Esophagus squamous epithelium (tissue), 4 donors: ENCODE measurements around the gene FCHSD1.

Experiments used
- CTCF ChIP-seq, 6 experiments: fragments of 450-650 bp in 4 of 6; fragments of 200-600 bp in 2 of 6; sonication (generic) in 2 of 6; IDR thresholded peaks; one replicate each; pipeline ENCODE4 v1.5.1; 2016 to 2019; ENCODE audit warnings: antibody characterized with exemption in 6 of 6, mild to moderate bottlenecking in 4 of 6, moderate library complexity in 4 of 6
- POLR2A ChIP-seq, 4 donors: fragments of 450-650 bp; IDR thresholded peaks; one replicate each; pipeline ENCODE4 v1.6.1; 2017; ENCODE audit warnings: antibody characterized with exemption in 4 of 4, mild to moderate bottlenecking in 4 of 4, moderate library complexity in 3 of 4

GRCh38 chr5:141636413-141637122 lies 14.7 kb downstream of the FCHSD1 start, which contains the start of the genes HDAC3 and RELL2:
- TF ChIP-seq CTCF (IDR thresholded peaks at IDR 0.05) (peak in 1 of 6 experiments; percentile 10), POLR2A (IDR thresholded peaks at IDR 0.05) (peak in 3 of 4 donors; percentile 92 to 96 (median 93))
